Esophagus squamous epithelium (tissue), 5 donors: ENCODE measurements around the gene NTSR2. TPM values are rescaled to one million over a fixed set of nuclear protein-coding genes. Genes with fewer than 3 reads are reported as not detected.

Source experiments
- DNase-seq: peaks from one replicate; lab custom pipeline; 2025; lab: John Stamatoyannopoulos, UW
- H3K27ac ChIP-seq, 4 donors: fragments of 200-600 bp; sonication (generic); one replicate each; pipeline ENCODE4 v1.5.1; 2016 to 2019; ENCODE audit warnings: mild to moderate bottlenecking in 1 of 4
- H3K27me3 ChIP-seq, 4 donors: fragments of 200-600 bp; sonication (generic); 1 replicate in 3 of 4; 2 replicates in 1 of 4; pipeline versions ENCODE4 v1.5.1 to v1.6.0; 2017 to 2021; ENCODE audit warnings: antibody characterized with exemption in 1 of 4
- H3K36me3 ChIP-seq, 3 donors: fragments of 200-600 bp; sonication (generic); one replicate each; pipeline ENCODE4 v1.5.1; 2016 to 2019
- H3K4me1 ChIP-seq, 3 donors: fragments of 200-600 bp; sonication (generic); one replicate each; pipeline ENCODE4 v1.5.1; 2017 to 2019
- H3K4me3 ChIP-seq, 4 donors: fragments of 200-600 bp; sonication (generic); 1 replicate in 3 of 4; 2 replicates in 1 of 4; pipeline ENCODE4 v1.5.1; 2016 to 2019; ENCODE audit warnings: mild to moderate bottlenecking in 2 of 4, moderate library complexity in 1 of 4
- H3K9me3 ChIP-seq, 3 donors: fragments of 200-600 bp; sonication (generic); one replicate each; pipeline ENCODE4 v1.5.1; 2016 to 2019
- POLR2A ChIP-seq, 4 donors: fragments of 450-650 bp; IDR thresholded peaks; one replicate each; pipeline ENCODE4 v1.6.1; 2017; ENCODE audit warnings: antibody characterized with exemption in 4 of 4, mild to moderate bottlenecking in 4 of 4, moderate library complexity in 3 of 4
- WGBS, 2 donors: methylation state at CpG; one replicate each; pipeline ENCODE4 v1.1.5; 2018; 5-methylcytosine and 5-hydroxymethylcytosine counted together
- intact Hi-C: fragments of 100-400 bp; cut with DNase I; formaldehyde crosslinking; loops from one replicate; pipeline ENCODE4 v1.15.0; 2022
- total RNA-seq, 4 donors: library from RNA; depleted of rRNA; stranded (reverse); fragments of >200 nt; gene quantifications; one replicate each; pipeline ENCODE4 v1.1.0, GENCODE V29; 2016
- TF ChIP-seq, protein P1 (sequence below), 6 experiments: fragments of 450-650 bp in 4 of 6; fragments of 200-600 bp in 2 of 6; sonication (generic) in 2 of 6; IDR thresholded peaks; one replicate each; pipeline ENCODE4 v1.5.1; 2016 to 2019; ENCODE audit warnings: antibody characterized with exemption in 6 of 6, mild to moderate bottlenecking in 4 of 6, moderate library complexity in 4 of 6
- donor health status: DM: yes; HTN: yes; CAD: no.

The NTSR2 gene
- total RNA-seq, 4 donors from 2014 or later: not detected

DNA sequence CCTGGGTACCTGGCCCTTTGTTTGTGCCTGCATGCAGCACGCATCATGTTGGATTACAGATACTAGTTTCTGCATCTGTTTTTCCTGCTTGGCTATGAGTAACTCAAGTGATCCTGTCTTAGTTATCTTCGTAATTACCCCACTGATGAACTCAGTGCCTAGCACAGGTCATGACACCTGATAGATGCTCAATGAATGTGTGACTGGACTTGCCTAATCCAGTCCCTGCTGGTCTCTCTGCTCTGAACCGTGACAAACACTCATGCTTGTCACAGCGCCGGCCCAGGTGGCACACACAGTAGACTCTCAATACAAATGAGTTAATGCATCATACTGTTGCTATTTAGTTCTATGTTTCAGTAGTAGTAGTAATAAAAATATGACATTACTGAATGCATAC, 31.2 kb upstream of the NTSR2 start:
- no peaks in the 10 kb centered on the region for H3K36me3 ChIP-seq
- no peaks in the 10 kb centered on the region for H3K27me3 ChIP-seq
- 45 to 56% methylated on average over 5 of the region's 5 CpGs for WGBS, 2 donors
- DNase-seq: no peak
- H3K27ac ChIP-seq: peak overlapping the region; percentile 56 to 80 (median 70)
- H3K9me3 ChIP-seq: no peaks in the 10 kb centered on the region
- TF ChIP-seq, protein P1, sequence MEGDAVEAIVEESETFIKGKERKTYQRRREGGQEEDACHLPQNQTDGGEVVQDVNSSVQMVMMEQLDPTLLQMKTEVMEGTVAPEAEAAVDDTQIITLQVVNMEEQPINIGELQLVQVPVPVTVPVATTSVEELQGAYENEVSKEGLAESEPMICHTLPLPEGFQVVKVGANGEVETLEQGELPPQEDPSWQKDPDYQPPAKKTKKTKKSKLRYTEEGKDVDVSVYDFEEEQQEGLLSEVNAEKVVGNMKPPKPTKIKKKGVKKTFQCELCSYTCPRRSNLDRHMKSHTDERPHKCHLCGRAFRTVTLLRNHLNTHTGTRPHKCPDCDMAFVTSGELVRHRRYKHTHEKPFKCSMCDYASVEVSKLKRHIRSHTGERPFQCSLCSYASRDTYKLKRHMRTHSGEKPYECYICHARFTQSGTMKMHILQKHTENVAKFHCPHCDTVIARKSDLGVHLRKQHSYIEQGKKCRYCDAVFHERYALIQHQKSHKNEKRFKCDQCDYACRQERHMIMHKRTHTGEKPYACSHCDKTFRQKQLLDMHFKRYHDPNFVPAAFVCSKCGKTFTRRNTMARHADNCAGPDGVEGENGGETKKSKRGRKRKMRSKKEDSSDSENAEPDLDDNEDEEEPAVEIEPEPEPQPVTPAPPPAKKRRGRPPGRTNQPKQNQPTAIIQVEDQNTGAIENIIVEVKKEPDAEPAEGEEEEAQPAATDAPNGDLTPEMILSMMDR (IDR thresholded peaks at IDR 0.05): no peak
- no peak for TF ChIP-seq POLR2A (IDR thresholded peaks at IDR 0.05)
- H3K4me3 ChIP-seq: no peak overlapping the region
- intact Hi-C loops: no loop called here
- H3K4me1 ChIP-seq: peaks cover 4 to 58% (median 14%) of the 10 kb centered on the region in 3 donors

DNA sequence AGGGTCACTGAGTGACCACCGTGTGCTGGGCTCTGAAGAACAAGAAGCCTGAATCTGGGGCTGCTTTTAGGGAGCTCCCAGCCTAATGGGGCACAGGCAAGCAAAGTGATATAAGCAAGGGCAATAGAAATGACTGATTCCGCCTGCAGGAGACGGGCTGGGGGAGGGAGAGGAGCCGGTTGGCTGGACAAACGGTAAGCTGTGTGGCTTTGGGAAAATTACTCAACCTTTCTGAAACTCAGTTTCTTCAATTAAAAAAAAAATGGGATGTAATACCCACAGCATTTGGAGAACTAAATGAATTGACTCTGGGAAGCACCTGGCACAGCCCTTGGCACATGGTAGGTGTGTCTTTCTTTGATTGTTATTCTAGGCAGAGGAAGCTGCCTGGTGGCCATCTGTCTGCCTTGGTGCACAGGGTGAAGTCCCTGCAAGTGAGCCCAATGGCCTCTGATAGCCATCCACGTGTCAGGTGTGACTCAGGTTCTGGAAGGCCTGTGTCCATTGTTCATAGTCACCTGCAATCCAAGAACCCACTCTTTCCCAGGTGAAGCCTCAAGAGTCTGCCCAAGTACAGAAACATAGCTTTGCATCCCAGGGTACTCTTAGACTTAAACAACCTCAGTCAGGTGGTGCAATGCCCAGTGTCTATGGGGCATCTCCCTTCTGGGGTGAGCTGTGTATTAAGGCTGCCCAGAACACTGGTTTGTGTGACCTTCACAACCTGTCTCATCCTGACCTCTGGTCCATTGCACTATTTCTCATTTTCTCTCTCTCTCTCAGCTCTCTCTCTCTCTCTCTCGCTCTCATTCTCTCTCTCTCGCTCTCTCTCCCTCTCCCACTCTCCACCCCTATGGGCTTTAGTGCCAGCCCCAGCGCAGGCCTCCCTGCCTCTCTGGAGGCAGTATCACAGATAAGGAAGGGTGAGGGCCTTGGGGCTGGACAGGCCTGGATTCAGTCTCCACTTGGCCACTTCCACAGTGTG, 30.0 kb upstream of the NTSR2 start:
- Histone ChIP-seq H3K4me1 (peaks cover 4 to 58% (median 14%) of the 10 kb centered on the region in 3 donors), H3K4me3 (no peak overlapping the region), H3K36me3 (no peaks in the 10 kb centered on the region), H3K27ac (peak overlapping the region in 3 of 4 donors; percentile 52 to 70 (median 68)), H3K27me3 (no peaks in the 10 kb centered on the region), H3K9me3 (no peaks in the 10 kb centered on the region)
- intact Hi-C loops: no loop called here
- TF ChIP-seq, protein P1 (IDR thresholded peaks at IDR 0.05): no peak
- TF ChIP-seq POLR2A (IDR thresholded peaks at IDR 0.05): no peak
- 56 to 74% methylated on average over 6 to 9 of the region's 9 CpGs for WGBS, 2 donors
- DNase-seq: no peak

DNA sequence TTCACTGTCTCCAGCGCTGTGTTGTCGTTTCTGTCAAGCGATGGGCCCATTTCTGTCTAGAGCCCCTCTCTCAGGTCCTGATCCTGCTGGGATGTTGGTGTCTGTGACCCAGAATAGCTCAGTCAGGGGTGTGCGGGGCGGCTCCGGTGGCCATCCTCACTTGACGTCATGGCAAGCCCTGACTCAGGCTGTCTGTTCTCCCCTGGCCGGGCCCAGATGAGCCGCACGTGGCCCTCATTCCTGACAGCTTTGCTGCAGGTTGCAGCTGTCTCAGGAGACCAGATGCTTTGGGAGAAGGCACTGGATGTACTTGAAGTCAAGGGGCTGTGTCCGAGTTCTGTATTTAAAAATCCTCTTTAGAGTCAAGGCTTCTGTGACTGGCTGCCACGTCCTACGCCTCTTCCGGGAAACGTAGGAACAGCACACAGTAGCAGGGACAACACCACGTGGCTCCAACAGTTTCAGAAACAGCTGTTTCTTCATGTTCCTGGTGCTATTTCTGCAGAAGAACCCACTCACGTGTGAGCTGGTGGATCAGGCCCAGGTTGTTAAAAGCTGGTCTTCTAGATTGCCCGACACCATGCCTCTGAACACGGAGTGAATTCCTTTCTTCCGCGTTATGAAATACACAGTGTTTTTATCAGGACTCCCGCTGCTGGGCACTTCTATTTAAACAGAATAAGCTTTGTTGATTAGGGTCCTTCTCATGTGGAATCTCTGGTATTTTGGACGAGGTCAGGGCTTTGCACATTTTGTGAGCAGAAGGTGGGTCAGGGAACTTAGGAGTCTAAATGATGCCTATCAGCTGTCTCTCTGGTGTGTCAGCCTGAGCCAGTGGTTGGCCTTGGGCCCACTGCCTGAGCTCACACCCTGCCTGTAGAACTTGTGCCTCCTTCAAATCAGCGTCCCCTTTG, 28.3 kb upstream of the NTSR2 start:
- H3K27me3 ChIP-seq: no peaks in the 10 kb centered on the region
- no peak overlapping the region for H3K4me3 ChIP-seq
- no peak for DNase-seq
- H3K27ac ChIP-seq: peak overlapping the region; percentile 17 to 85 (median 76)
- 70 to 79% methylated on average over 11 to 14 of the region's 24 CpGs for WGBS, 2 donors
- intact Hi-C loops: no loop called here
- H3K9me3 ChIP-seq: no peaks in the 10 kb centered on the region
- peaks cover 4 to 60% (median 16%) of the 10 kb centered on the region in 3 donors for H3K4me1 ChIP-seq
- TF ChIP-seq POLR2A (IDR thresholded peaks at IDR 0.05): no peak
- TF ChIP-seq, protein P1 (IDR thresholded peaks at IDR 0.05): no peak
- H3K36me3 ChIP-seq: no peaks in the 10 kb centered on the region

DNA sequence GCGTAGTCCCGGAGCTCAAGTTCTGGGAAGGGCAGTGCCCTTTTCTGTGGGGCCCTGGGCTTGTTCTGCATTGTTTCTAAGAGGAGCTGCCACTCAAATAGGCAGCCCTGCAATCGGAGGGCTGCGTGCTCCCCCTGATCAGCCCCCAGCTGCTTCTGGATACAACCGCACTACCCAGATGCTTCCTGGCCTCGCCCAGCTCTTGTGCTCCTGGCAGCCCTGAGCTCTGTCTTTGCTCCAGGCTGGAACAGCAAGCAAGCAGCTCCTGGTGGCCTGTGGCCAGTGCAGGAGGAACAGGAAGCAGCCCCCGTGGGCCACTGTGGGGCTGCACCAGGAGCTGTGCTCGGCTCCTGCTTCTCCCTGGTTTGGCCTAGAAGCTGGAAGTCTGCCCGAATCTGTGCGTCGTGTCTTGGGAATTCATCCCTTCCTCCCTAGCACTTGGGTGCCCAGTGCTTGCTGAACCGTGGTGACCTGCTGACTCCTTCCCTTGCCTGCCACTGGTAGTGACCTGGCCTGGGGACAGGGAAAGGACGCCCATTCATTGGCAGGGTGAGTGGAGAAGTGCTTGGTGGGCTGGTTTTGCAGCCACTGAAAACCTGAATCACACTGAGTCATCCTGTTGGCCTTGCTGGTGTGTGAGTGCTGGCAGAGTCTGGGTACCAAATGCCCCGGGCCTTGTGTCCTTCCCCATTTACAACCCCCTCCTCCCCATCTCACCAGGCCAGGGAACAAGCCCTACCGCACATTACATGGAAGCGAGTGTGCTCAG, 27.3 kb upstream of the NTSR2 start:
- Histone ChIP-seq H3K4me1 (peaks cover 4 to 59% (median 17%) of the 10 kb centered on the region in 3 donors), H3K27me3 (no peaks in the 10 kb centered on the region), H3K36me3 (no peaks in the 10 kb centered on the region), H3K9me3 (no peaks in the 10 kb centered on the region), H3K4me3 (no peak overlapping the region), H3K27ac (peak overlapping the region; percentile 17 to 85 (median 76))
- WGBS, 2 donors: 16 to 30% methylated on average over 2 to 10 of the region's 16 CpGs
- intact Hi-C loops: no loop called here
- DNase-seq: no peak
- TF ChIP-seq, protein P1 (IDR thresholded peaks at IDR 0.05): no peak
- no peak for TF ChIP-seq POLR2A (IDR thresholded peaks at IDR 0.05)
